Neural progenitor cell (in vitro differentiated cells): Measurements from ENCODE around the gene OR6J1.

Experiments
- CTCF ChIP-seq: fragments of 200-600 bp; sonication (generic); IDR thresholded peaks from 2 replicates; pipeline ENCODE4 v1.5.1; 2017; ENCODE audit warnings: antibody characterized with exemption, mild to moderate bottlenecking
- EZH2 ChIP-seq: fragments of 200-600 bp; sonication (generic); IDR thresholded peaks from 2 replicates; pipeline ENCODE4 v1.6.1; 2017; ENCODE audit warnings: antibody characterized with exemption, mild to moderate bottlenecking, moderate library complexity
- EZH2phosphoT487 ChIP-seq: fragments of 200-600 bp; sonication (generic); IDR thresholded peaks from 2 replicates; pipeline ENCODE4 v1.6.1; 2017; ENCODE audit warnings: antibody characterized with exemption

GRCh38 chr14:22648506-22648905 lies 4.4 kb upstream of the OR6J1 start:
- TF ChIP-seq EZH2 (no peak), CTCF (no peak), EZH2phosphoT487 (no peak)
